Dendritic cell treated with granulocyte-macrophage colony-stimulating factor and Interleukin-4, amounts not matched to agents 40 ng/mL and 50 ng/mL, for 4 days (primary cell): ENCODE measurements around the gene FAM234A.

Experiments used
- H3K27ac Mint-ChIP-seq: one replicate; pipeline ENCODE4 v1.8.0; 2022; ENCODE audit warnings: mild to moderate bottlenecking, mixed read lengths
- H3K27me3 Mint-ChIP-seq: one replicate; pipeline ENCODE4 v1.8.0; 2022; ENCODE audit warnings: mild to moderate bottlenecking, mixed read lengths
- H3K36me3 Mint-ChIP-seq: one replicate; pipeline ENCODE4 v1.8.0; 2022; ENCODE audit warnings: low read depth, mixed read lengths
- H3K4me1 Mint-ChIP-seq: one replicate; pipeline ENCODE4 v1.8.0; 2022; ENCODE audit warnings: low read depth, mixed read lengths
- H3K4me3 Mint-ChIP-seq: one replicate; pipeline ENCODE4 v1.8.0; 2022; ENCODE audit warnings: mild to moderate bottlenecking, moderate library complexity, mixed read lengths
- H3K9me3 Mint-ChIP-seq: one replicate; pipeline ENCODE4 v1.8.0; 2022; ENCODE audit warnings: mixed read lengths
- intact Hi-C: fragments of 100-400 bp; cut with micrococcal nuclease; formaldehyde crosslinking; loops from one replicate; pipeline ENCODE4 v1.15.0; 2022

Gene FAM234A

GRCh38 chr16:286491-287297 lies 52.1 kb downstream of the FAM234A start:
- intact Hi-C loops = no loop called here
- Mint-ChIP-seq H3K36me3 (peaks cover 67% of the 10 kb centered on the region), H3K27me3 (peaks cover 15% of the 10 kb centered on the region), H3K4me3 (no peak overlapping the region), H3K4me1 (no peaks in the 10 kb centered on the region), H3K27ac (no peak overlapping the region), H3K9me3 (peaks cover 19% of the 10 kb centered on the region)

- Mint-ChIP-seq H3K36me3 (peaks cover 74% of the 10 kb centered on the region), H3K4me1 (no peaks in the 10 kb centered on the region), H3K4me3 (no peak overlapping the region), H3K9me3 (peaks cover 19% of the 10 kb centered on the region), H3K27ac (no peak overlapping the region), H3K27me3 (peaks cover 9% of the 10 kb centered on the region)
- intact Hi-C loops = no loop called here
Measured at GRCh38 chr16:287298-287811, 52.7 kb downstream of the FAM234A start.

- peaks cover under 1% of the 10 kb centered on the region for H3K27me3 Mint-ChIP-seq
- peaks cover 19% of the 10 kb centered on the region for H3K9me3 Mint-ChIP-seq
- intact Hi-C loops = no loop called here
Measured at GRCh38 chr16:287981-288920, 53.6 kb downstream of the FAM234A start.

GRCh38 chr16:289395-289997 lies 54.9 kb downstream of the FAM234A start:
- H3K9me3 Mint-ChIP-seq = peaks cover 19% of the 10 kb centered on the region
- intact Hi-C loops = no loop called here
- H3K27me3 Mint-ChIP-seq = no peaks in the 10 kb centered on the region
- H3K36me3 Mint-ChIP-seq = peaks cover 94% of the 10 kb centered on the region
- no peak overlapping the region for H3K27ac Mint-ChIP-seq
- no peaks in the 10 kb centered on the region for H3K4me1 Mint-ChIP-seq
- H3K4me3 Mint-ChIP-seq = no peak overlapping the region

More at GRCh38 chr16:287981-288920, 53.6 kb downstream of the FAM234A start:
- Mint-ChIP-seq H3K36me3 (peaks cover 83% of the 10 kb centered on the region), H3K4me1 (no peaks in the 10 kb centered on the region), H3K4me3 (no peak overlapping the region), H3K27ac (no peak overlapping the region)

- peaks cover 19% of the 10 kb centered on the region for H3K9me3 Mint-ChIP-seq
- H3K27ac Mint-ChIP-seq = no peak overlapping the region
- intact Hi-C loops = no loop called here
- no peak overlapping the region for H3K4me3 Mint-ChIP-seq
- no peaks in the 10 kb centered on the region for H3K27me3 Mint-ChIP-seq
- peaks cover 90% of the 10 kb centered on the region for H3K36me3 Mint-ChIP-seq
- H3K4me1 Mint-ChIP-seq = no peaks in the 10 kb centered on the region
Measured at GRCh38 chr16:290015-290680, 55.5 kb downstream of the FAM234A start.

- H3K9me3 Mint-ChIP-seq = peaks cover 19% of the 10 kb centered on the region
- H3K27ac Mint-ChIP-seq = no peak overlapping the region
- H3K36me3 Mint-ChIP-seq = peaks cover 86% of the 10 kb centered on the region
- no peaks in the 10 kb centered on the region for H3K4me1 Mint-ChIP-seq
- H3K4me3 Mint-ChIP-seq = no peak overlapping the region
- intact Hi-C loops = no loop called here
- no peaks in the 10 kb centered on the region for H3K27me3 Mint-ChIP-seq
Measured at GRCh38 chr16:290681-291405, 56.2 kb downstream of the FAM234A start.

- intact Hi-C loops = no loop called here
- Mint-ChIP-seq H3K4me1 (no peaks in the 10 kb centered on the region), H3K27ac (no peak overlapping the region), H3K36me3 (peaks cover 88% of the 10 kb centered on the region), H3K9me3 (peaks cover 15% of the 10 kb centered on the region), H3K4me3 (no peak overlapping the region), H3K27me3 (no peaks in the 10 kb centered on the region)
Measured at GRCh38 chr16:291539-291938, 56.9 kb downstream of the FAM234A start.

- intact Hi-C loops = no loop called here
Measured at GRCh38 chr16:293043-293775, 58.6 kb downstream of the FAM234A start.

GRCh38 chr16:296276-296675 lies 61.7 kb downstream of the FAM234A start:
- Mint-ChIP-seq H3K27ac (no peak overlapping the region), H3K4me1 (no peaks in the 10 kb centered on the region), H3K9me3 (no peaks in the 10 kb centered on the region), H3K27me3 (no peaks in the 10 kb centered on the region), H3K36me3 (peaks cover 79% of the 10 kb centered on the region), H3K4me3 (no peak overlapping the region)
- intact Hi-C loops = no loop called here

More at GRCh38 chr16:293043-293775, 58.6 kb downstream of the FAM234A start:
- H3K27me3 Mint-ChIP-seq = no peaks in the 10 kb centered on the region
- H3K9me3 Mint-ChIP-seq = peaks cover 2% of the 10 kb centered on the region
- no peak overlapping the region for H3K4me3 Mint-ChIP-seq
- peaks cover 88% of the 10 kb centered on the region for H3K36me3 Mint-ChIP-seq
- H3K27ac Mint-ChIP-seq = no peak overlapping the region
- no peaks in the 10 kb centered on the region for H3K4me1 Mint-ChIP-seq

- intact Hi-C loops = no loop called here
- Mint-ChIP-seq H3K36me3 (peaks cover 79% of the 10 kb centered on the region), H3K9me3 (no peaks in the 10 kb centered on the region), H3K27ac (no peak overlapping the region), H3K27me3 (no peaks in the 10 kb centered on the region), H3K4me1 (no peaks in the 10 kb centered on the region), H3K4me3 (no peak overlapping the region)
Measured at GRCh38 chr16:296806-297510, 62.3 kb downstream of the FAM234A start.

GRCh38 chr16:297832-298231 lies 63.2 kb downstream of the FAM234A start:
- H3K9me3 Mint-ChIP-seq = no peaks in the 10 kb centered on the region
- peaks cover 79% of the 10 kb centered on the region for H3K36me3 Mint-ChIP-seq
- no peak overlapping the region for H3K27ac Mint-ChIP-seq
- intact Hi-C loops = no loop called here
- no peak overlapping the region for H3K4me3 Mint-ChIP-seq
- no peaks in the 10 kb centered on the region for H3K27me3 Mint-ChIP-seq
- H3K4me1 Mint-ChIP-seq = no peaks in the 10 kb centered on the region

- Mint-ChIP-seq H3K4me3 (no peak overlapping the region), H3K4me1 (peaks cover 9% of the 10 kb centered on the region), H3K27me3 (no peaks in the 10 kb centered on the region), H3K36me3 (peaks cover 89% of the 10 kb centered on the region), H3K27ac (no peak overlapping the region), H3K9me3 (no peaks in the 10 kb centered on the region)
- intact Hi-C loops = no loop called here
Measured at GRCh38 chr16:301235-301634, 66.6 kb downstream of the FAM234A start.
